Stimulated activated naive B cell treated with anti-CD40 and anti-IgM and Interleukin-4, amounts not matched to agents 10 μg/mL and 1 μg/mL and 100 μg/mL, for 72 hours (primary cell): Measurements from ENCODE around the gene HMG20A.

Source experiments
- ATAC-seq, 2 donors: fragments of 150-1000 bp; cut with Tn5 transposase; replicated peaks; 2 replicates each; pipeline ENCODE4 v1.10.0; 2021; ENCODE audit warnings: moderate library complexity in 1 of 2
- DNase-seq: peaks from one replicate; pipeline ENCODE4 v3.0.0; 2021
- H3K27ac Mint-ChIP-seq: one replicate; pipeline ENCODE4 v1.8.0; 2022; ENCODE audit warnings: mild to moderate bottlenecking, mixed read lengths
- H3K27me3 Mint-ChIP-seq, 2 donors: one replicate each; pipeline ENCODE4 v1.8.0; 2022; ENCODE audit warnings: mixed read lengths in 2 of 2
- H3K36me3 Mint-ChIP-seq, 2 donors: one replicate each; pipeline ENCODE4 v1.8.0; 2022; ENCODE audit warnings: mixed read lengths in 2 of 2, mild to moderate bottlenecking in 1 of 2
- H3K4me1 Mint-ChIP-seq, 2 donors: one replicate each; pipeline ENCODE4 v1.8.0; 2022; ENCODE audit warnings: mixed read lengths in 2 of 2, mild to moderate bottlenecking in 1 of 2
- H3K4me3 Mint-ChIP-seq, 2 donors: one replicate each; pipeline ENCODE4 v1.8.0; 2022; ENCODE audit warnings: mild to moderate bottlenecking in 2 of 2, mixed read lengths in 2 of 2, moderate library complexity in 1 of 2
- H3K9me3 Mint-ChIP-seq, 2 donors: one replicate each; pipeline ENCODE4 v1.8.0; 2022; ENCODE audit warnings: mixed read lengths in 2 of 2, mild to moderate bottlenecking in 1 of 2

HMG20A gene

DNA sequence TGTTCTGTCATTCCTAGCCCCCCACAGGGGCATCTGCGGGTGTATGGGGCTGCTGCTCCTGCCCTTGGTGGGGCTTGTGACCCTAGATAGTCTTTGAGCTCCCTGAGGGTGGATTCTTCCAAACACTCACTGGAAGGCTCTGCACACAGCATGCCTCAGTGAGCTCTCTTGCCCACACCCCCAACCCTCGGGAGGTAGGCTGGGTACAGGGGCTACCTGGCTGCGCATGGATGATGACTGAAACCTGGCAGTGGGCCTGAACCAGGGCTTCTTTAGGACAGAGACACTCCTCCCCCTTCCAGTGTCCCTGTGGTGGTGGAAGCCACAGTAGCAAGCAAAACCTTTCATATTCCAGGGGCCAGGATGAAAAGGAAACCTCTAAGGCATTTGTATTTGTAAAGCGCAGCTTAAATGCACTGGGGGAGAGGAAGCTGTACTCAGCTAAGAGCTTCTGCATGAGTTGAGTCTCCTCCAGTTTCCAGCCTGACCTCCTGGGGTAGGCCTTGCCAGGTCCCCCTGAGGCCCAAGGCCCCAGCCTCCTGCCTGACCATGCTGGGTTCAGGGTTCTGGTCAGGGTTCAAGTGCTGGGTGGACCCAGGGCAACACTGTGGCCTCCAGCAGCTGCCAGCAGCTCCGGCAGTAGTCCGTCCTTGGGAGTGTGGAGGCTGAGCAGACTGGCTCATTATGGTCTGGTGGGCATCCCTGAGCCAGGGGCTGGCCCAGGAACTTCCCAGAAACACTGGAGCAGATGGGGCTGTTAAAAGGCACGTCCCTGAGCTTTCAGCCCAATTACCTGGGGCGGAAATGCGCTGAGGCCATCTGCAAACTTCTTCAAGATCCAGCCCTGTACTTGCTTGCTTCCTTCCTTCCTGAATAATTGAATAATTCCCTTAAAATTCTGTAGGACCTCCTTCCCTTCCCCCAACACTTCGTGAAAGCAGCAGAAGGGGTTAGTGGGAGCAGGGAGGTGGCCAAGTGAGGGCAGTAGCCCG, 89.7 kb downstream of the HMG20A start:
- DNase-seq (no peak), ATAC-seq (no peak)
- no peak overlapping the region for H3K4me3 Mint-ChIP-seq
- peaks cover 24 to 29% of the 10 kb centered on the region in 2 donors for H3K4me1 Mint-ChIP-seq
- no peak overlapping the region for H3K27ac Mint-ChIP-seq
- no peaks in the 10 kb centered on the region for H3K27me3 Mint-ChIP-seq
- no peaks in the 10 kb centered on the region for H3K9me3 Mint-ChIP-seq
- peaks cover 13 to 22% of the 10 kb centered on the region in 2 donors for H3K36me3 Mint-ChIP-seq

DNA sequence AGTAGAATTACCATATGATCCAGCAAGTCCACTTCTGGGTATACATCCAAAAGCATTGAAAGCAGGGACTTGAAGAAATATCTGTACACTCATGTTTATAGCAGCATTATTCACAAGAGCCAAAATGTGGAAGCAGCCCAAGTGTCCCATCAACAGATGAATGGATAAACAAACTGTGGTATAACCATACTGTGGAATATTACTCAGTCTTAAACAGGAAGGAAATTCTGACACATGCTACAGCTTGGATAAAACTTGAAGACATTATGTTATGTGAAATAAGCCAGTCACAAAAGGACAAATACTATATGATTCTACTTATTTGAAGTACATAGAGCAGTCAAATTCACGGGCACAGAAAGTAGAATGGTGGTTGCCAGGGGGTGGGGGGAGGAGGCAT, 91.2 kb downstream of the HMG20A start:
- Mint-ChIP-seq H3K36me3 (peaks cover 8 to 12% of the 10 kb centered on the region in 2 donors), H3K27ac (no peak overlapping the region)

DNA sequence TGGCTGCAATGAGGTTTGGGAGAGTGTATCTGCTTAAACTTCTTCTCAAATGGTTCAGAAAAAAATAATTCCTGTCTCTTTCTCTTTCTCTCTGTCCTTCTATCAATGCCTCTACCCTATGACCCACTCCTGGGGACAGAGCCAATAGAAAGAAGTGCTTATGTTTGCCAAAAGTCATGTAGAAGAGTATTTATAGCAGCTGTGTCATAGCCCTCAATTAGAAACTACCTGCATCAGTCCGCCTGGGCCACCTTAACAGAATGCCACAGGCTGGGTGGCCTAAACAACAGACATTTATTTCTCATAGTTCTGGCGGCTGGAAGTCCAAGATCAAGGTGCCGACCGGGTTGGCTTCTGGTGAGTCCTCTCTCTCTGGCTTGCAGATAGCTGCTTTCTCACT, 92.5 kb downstream of the HMG20A start:
- H3K36me3 Mint-ChIP-seq = peaks cover 6 to 7% of the 10 kb centered on the region in 2 donors
- no peak overlapping the region for H3K27ac Mint-ChIP-seq
- H3K27me3 Mint-ChIP-seq = no peaks in the 10 kb centered on the region
- peaks cover 10 to 12% of the 10 kb centered on the region in 2 donors for H3K4me1 Mint-ChIP-seq
- H3K9me3 Mint-ChIP-seq = no peaks in the 10 kb centered on the region
- ATAC-seq (no peak), DNase-seq (no peak)
- H3K4me3 Mint-ChIP-seq = no peak overlapping the region

More for the DNA sequence above, 91.2 kb downstream of the HMG20A start:
- Mint-ChIP-seq H3K9me3 (no peaks in the 10 kb centered on the region), H3K4me3 (no peak overlapping the region), H3K4me1 (peaks cover 21 to 25% of the 10 kb centered on the region in 2 donors), H3K27me3 (no peaks in the 10 kb centered on the region)
- DNase-seq (no peak), ATAC-seq (no peak)

DNA sequence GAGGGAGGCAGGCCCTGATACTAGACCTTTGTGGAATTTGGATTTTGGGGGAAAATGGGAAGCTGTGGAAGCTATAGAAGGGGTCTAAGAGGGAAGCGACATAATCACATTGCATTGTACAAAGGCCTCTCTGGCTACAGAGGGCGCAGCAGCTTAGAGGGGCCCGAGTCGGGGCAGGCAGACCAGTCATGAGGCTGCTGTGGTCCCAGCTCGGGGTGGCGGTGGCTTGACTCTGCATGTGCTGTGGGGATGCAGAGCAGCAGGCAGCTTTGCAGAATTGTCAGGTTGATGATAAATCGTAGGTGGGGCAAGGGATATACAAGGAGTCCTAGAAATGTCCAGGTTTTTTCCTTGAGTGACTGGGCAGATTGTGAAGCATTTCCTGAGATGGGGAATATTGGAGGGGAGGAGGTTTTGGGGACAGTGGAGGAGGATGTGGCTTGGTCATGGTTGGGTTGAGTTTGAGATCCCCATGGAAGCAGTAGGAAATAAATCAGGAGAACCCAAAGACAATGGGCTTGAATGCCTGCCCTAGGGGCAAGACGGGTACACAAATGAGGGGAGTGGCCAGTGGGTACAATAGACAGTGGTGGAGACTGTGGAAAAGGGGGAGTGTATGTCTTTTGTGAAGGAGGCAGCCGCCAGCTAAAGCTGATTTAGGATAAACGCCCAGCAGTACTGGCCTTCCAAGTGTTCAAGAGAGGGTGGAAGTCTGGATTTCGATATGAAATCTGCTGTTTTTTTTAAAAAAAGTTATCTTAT, 94.1 kb downstream of the HMG20A start:
- Mint-ChIP-seq H3K27me3 (no peaks in the 10 kb centered on the region), H3K4me3 (no peak overlapping the region), H3K9me3 (no peaks in the 10 kb centered on the region), H3K27ac (no peak overlapping the region), H3K4me1 (no peaks in the 10 kb centered on the region), H3K36me3 (peaks cover 6 to 7% of the 10 kb centered on the region in 2 donors)
- no peak for ATAC-seq
- no peak for DNase-seq

DNA sequence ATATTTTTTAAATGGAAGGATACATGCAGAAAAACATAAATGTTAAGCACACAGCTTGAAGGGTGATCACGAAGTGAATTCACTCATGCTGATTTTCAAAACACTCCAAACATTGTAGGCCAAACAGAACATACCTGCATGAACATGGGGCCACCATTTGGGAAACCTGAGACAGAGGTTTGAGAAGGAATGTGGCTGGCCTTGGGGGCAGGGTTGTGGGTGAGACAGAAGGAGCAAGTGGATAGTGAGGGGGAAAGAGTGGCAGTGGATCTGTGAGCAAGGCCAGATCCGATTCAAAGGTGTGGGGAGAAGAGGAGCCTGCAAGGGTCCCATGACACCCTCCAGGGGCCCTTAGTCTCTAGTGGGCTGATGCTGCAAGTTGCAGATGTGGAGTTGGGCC, 94.9 kb downstream of the HMG20A start:
- DNase-seq = no peak
- H3K9me3 Mint-ChIP-seq = no peaks in the 10 kb centered on the region
- H3K36me3 Mint-ChIP-seq = peaks cover 6 to 7% of the 10 kb centered on the region in 2 donors
- H3K27ac Mint-ChIP-seq = no peak overlapping the region
- no peaks in the 10 kb centered on the region for H3K27me3 Mint-ChIP-seq
- ATAC-seq = no peak
- H3K4me1 Mint-ChIP-seq = no peaks in the 10 kb centered on the region
- no peak overlapping the region for H3K4me3 Mint-ChIP-seq

DNA sequence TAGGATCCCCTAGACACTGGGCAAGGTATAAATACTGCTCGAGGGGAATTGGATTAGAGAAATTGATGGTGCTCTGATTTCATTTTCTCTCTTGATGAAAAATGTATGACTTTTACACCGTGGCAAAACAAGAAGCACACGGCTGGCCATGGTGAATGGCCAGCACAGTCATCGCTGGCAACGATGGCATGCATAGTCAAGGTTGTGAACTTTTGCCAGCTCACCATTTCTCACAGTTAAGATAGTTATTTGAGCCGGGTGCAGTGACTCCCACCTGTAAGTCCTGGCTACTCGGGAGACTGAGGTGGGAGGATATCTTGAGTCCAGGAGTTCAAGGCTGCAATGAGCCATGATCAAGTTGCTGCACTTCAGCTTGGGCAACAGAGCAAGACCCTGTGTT, 95.4 kb downstream of the HMG20A start:
- H3K4me3 Mint-ChIP-seq = no peak overlapping the region

DNA sequence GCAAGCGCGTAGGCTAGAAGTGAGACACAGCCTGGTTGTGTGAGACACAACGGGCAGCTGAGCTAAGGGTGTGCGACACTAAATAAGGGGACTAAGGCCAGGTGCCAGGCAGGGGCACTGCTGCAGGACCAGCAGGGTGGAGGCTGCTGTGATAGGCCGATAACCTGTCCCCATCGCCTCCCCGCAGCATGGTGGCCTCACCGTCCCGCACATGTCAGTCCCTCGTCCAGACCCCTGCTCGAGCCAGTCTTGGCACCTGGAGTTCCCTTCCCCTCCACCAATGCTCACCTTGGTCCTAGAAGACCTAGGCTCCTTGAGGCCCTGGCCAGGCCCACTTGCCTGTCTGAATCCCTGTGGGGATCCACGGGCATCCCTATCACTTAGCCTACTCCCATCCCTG, 96.1 kb downstream of the HMG20A start:
- Mint-ChIP-seq H3K4me1 (no peaks in the 10 kb centered on the region), H3K36me3 (peaks cover 0 to 3% of the 10 kb centered on the region in 2 donors), H3K9me3 (no peaks in the 10 kb centered on the region), H3K27ac (no peak overlapping the region), H3K4me3 (no peak overlapping the region), H3K27me3 (no peaks in the 10 kb centered on the region)
- DNase-seq (no peak), ATAC-seq (no peak)

More for the DNA sequence above, 95.4 kb downstream of the HMG20A start:
- DNase-seq = no peak
- ATAC-seq = no peak
- Mint-ChIP-seq H3K36me3 (peaks cover 3% of the 10 kb centered on the region in 2 donors), H3K27ac (no peak overlapping the region), H3K9me3 (no peaks in the 10 kb centered on the region), H3K4me1 (no peaks in the 10 kb centered on the region), H3K27me3 (no peaks in the 10 kb centered on the region)

DNA sequence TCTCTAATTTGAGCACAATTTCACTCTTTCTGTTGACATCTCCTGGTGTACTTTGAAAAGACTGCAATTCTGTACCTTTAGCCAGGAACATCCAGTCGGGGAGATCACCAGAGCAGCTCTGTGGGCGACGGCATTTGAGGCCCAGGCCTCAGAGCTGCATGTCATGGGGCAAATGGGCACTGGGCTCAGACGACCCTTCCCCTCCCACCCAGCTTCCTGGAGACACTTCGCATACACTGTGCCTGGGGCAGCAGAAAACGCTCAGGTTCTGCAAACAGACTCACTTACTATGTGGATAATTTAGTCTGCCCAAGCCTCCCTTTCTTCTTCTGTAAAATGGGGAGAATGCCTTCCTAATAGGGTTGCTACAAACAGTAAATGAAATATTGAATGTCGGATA, 96.9 kb downstream of the HMG20A start:
- H3K9me3 Mint-ChIP-seq = no peaks in the 10 kb centered on the region
- ATAC-seq (no peak), DNase-seq (no peak)
- no peaks in the 10 kb centered on the region for H3K4me1 Mint-ChIP-seq
- H3K27ac Mint-ChIP-seq = no peak overlapping the region
- H3K36me3 Mint-ChIP-seq = peaks cover 0 to 2% of the 10 kb centered on the region in 2 donors
- no peak overlapping the region for H3K4me3 Mint-ChIP-seq
- no peaks in the 10 kb centered on the region for H3K27me3 Mint-ChIP-seq

DNA sequence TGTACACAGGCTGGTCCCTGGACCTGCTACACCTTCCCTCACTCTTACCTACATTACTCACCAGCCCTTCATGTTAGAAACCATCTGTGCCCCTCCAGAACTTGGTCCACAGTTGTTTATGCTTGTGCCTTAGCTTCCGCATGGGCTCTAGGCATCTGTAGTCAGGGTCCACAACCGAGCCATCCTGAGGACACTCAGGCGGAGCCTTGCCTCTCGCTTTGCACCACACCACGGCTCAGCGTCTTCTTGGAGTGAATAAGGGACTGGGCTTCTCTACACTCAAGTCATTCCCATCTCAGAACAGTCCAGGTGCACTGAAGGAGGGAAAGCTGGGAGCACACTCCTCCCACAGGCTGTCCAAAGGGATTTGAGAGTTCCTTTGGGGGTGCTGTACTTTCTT, 97.8 kb downstream of the HMG20A start:
- Mint-ChIP-seq H3K27me3 (no peaks in the 10 kb centered on the region), H3K4me3 (no peak overlapping the region), H3K27ac (no peak overlapping the region), H3K9me3 (no peaks in the 10 kb centered on the region), H3K36me3 (peaks cover 0 to 2% of the 10 kb centered on the region in 2 donors), H3K4me1 (no peaks in the 10 kb centered on the region)
- no peak for DNase-seq
- no peak for ATAC-seq

DNA sequence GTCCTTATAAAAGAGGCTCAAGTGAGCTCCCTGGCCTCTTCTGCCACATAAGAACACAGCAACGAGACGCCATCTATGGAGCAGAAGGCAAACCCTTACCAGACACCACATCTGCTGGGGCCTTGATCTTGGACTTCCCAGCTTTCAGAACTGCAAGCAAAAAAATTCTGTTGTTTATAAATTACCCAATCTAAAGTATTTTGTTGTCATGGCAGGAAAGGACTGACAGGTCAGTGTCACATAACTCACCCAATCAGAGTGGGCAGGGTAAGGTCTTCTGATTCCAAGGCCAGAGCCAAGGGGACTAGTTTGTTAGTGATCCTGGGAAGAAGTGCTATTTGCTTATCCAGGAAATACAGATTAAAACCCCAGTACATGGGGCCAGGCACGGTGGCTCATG, 98.9 kb downstream of the HMG20A start:
- H3K36me3 Mint-ChIP-seq = no peaks in the 10 kb centered on the region
- H3K27ac Mint-ChIP-seq = no peak overlapping the region
- no peaks in the 10 kb centered on the region for H3K4me1 Mint-ChIP-seq
- ATAC-seq (no peak), DNase-seq (no peak)
- no peaks in the 10 kb centered on the region for H3K27me3 Mint-ChIP-seq
- H3K4me3 Mint-ChIP-seq = no peak overlapping the region
- no peaks in the 10 kb centered on the region for H3K9me3 Mint-ChIP-seq

DNA sequence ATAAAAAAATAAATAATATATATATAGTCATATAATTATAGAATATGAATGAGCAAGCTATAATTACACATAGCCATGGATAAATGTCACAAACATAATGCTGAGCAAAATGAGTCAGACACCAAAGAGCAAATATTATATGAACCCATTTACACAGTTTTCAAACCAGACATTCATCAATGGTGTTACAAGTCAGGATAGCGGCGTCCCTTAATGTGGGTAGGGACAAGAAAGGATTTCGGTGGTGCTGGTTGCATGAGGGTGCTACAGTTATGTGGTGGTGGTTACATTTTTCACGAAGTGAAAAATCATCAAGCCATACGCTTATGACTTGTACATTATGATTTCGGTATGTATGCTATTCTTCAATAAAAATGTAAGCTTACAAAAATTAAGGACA, 100.5 kb downstream of the HMG20A start:
- ATAC-seq = no peak
- Mint-ChIP-seq H3K4me3 (no peak overlapping the region), H3K27ac (no peak overlapping the region), H3K9me3 (no peaks in the 10 kb centered on the region), H3K27me3 (no peaks in the 10 kb centered on the region), H3K36me3 (peaks cover 0 to 4% of the 10 kb centered on the region in 2 donors), H3K4me1 (no peaks in the 10 kb centered on the region)
- no peak for DNase-seq

DNA sequence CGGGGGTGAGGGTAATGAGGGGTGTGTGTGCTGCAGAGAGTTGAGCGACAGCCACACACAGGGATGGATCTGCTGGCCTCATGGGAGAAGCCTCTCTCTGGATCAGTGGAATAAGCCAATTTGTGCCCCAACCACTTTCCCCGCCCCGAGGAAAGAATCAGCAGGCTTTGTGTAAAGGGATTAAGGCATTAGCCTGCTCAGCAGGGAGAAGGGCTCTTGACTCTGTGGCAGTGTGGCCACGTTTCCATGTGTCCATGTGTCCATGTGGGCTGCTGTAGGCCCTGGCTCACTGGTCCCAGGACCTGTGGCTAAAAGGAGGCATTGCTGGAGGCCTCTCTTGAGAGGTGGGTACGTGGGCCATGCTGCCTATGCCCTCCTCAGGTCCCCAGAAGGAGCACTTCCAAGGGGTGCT, 104.7 kb downstream of the HMG20A start:
- DNase-seq = no peak
- H3K36me3 Mint-ChIP-seq = peaks cover 0 to 4% of the 10 kb centered on the region in 2 donors
- no peak for ATAC-seq
- no peak overlapping the region for H3K4me3 Mint-ChIP-seq
- H3K4me1 Mint-ChIP-seq = no peaks in the 10 kb centered on the region
- no peaks in the 10 kb centered on the region for H3K9me3 Mint-ChIP-seq
- H3K27me3 Mint-ChIP-seq = no peaks in the 10 kb centered on the region
- no peak overlapping the region for H3K27ac Mint-ChIP-seq

DNA sequence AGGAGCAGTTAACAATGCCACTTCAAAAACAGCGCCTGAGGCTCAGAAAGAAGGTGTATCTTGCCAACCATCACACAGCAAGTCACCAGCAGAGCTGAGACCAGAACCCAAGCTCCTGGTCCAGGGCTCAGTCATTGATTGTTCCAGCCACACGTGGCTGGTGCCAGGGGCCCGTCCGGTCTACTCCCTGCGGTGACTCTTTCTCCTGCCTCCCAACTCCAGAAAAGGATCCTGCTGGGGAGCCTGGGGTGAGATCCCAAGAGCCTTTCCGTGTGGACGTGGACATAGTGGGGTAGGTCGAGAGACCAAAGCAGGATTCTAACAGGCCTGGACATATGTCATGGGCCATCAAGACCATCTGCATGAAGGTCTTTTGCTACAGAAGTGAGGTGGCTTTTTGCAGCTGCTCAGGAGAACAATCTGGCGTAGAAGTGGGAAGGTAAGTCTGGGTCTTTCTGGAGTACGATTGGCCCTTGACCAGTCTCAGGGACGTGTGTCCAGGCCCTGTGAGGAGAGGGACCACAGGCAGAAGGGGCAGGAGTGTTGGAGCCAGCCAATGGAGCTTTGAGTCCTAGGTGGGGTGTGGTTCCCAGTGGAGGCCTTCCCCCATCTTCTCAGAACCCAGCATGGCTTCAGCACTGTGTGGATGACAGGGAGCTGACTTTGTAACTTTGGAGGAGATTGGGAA, 105.4 kb downstream of the HMG20A start:
- H3K4me3 Mint-ChIP-seq = no peak overlapping the region
- DNase-seq (no peak), ATAC-seq (no peak)
- H3K36me3 Mint-ChIP-seq = peaks cover 0 to 5% of the 10 kb centered on the region in 2 donors
- H3K4me1 Mint-ChIP-seq = no peaks in the 10 kb centered on the region
- H3K9me3 Mint-ChIP-seq = no peaks in the 10 kb centered on the region
- peak overlapping the region; percentile 26 for H3K27ac Mint-ChIP-seq
- H3K27me3 Mint-ChIP-seq = no peaks in the 10 kb centered on the region

DNA sequence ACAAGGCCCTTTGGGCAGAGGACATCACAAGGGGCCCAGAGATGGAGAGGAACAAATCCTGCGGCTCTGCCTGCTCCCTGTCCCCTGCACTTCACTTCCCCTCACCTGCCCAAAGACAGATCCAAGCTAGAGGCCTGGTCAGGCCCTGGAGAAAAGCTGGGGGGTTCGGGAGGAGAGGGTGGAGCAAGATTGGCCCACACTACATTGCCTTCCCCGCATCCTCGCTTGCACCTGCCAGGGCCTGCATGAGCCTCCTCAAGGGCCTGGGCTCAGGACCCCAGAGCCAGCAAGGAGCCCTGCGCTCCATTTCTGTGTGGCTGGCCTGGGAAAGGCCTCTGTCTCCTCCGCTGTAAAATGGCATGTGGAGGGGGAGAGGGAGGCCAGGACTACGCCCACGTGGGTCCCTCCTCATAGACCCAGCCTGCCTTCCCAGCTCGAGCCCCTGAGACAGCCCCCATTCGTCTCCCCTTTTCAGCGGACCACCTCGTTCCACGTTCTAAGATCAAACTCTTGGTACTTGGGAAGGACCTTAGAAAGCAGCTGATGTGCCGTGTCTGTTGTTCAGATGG, 106.0 kb downstream of the HMG20A start:
- DNase-seq (no peak), ATAC-seq (no peak)
- H3K9me3 Mint-ChIP-seq = no peaks in the 10 kb centered on the region
- H3K4me3 Mint-ChIP-seq = no peak overlapping the region
- H3K4me1 Mint-ChIP-seq = no peaks in the 10 kb centered on the region
- no peak overlapping the region for H3K27ac Mint-ChIP-seq
- peaks cover 0 to 8% of the 10 kb centered on the region in 2 donors for H3K36me3 Mint-ChIP-seq
- H3K27me3 Mint-ChIP-seq = no peaks in the 10 kb centered on the region
